Panc1 (cell line): Measurements from ENCODE around the gene HNRNPA2B1. TPM values are rescaled to one million over a fixed set of nuclear protein-coding genes. Genes with fewer than 3 reads are reported as not detected.

Experiments
- ATAC-seq: fragments of 200-7000 bp; cut with Tn5 transposase; 2 replicates; pipeline ENCODE4 v1.9.1; 2020; ENCODE audit warnings: mild to moderate bottlenecking, moderate library complexity
- BruUV-seq: library from RNA; stranded (reverse); fragments of 400-500 nt; replicated peaks from 2 replicates; lab custom pipeline; 2021; lab: Mats Ljungman, UMichigan
- CTCF ChIA-PET: fragments of 300-600 bp; sonication (Branson Sonifier 250); formaldehyde crosslinking; loops from one replicate; lab custom pipeline; 2022; ENCODE audit warnings: antibody characterized with exemption; lab: Charles Lee
- POLR2A ChIA-PET: fragments of 300-600 bp; sonication (Branson Sonifier 250); formaldehyde crosslinking; loops from one replicate; lab custom pipeline; 2022; ENCODE audit warnings: antibody characterized with exemption; lab: Charles Lee
- DNase-seq: peaks from one replicate; pipeline ENCODE4 v3.0.0-alpha.2; 2010; ENCODE audit warnings: low read depth, low spot score
- H3K27ac ChIP-seq: 2 replicates; pipeline ENCODE4 v1.5.1; 2011; ENCODE audit warnings: mild to moderate bottlenecking, low read length, inconsistent platforms
- H3K27me3 ChIP-seq: fragments of 200-500 bp; sonication (Bioruptor generic); 2 replicates; pipeline ENCODE4 v1.6.0; 2014; ENCODE audit warnings: low read length, inconsistent platforms; ENCODE audit not compliant: control insufficient read depth, insufficient read depth
- H3K36me3 ChIP-seq: fragments of 200-500 bp; sonication (Bioruptor generic); 2 replicates; pipeline ENCODE4 v1.5.1; 2014; ENCODE audit warnings: inconsistent platforms, mild to moderate bottlenecking, low read length, moderate library complexity; ENCODE audit not compliant: control insufficient read depth, insufficient read depth
- H3K4me1 ChIP-seq: 2 replicates; pipeline ENCODE4 v1.5.1; 2011; ENCODE audit warnings: inconsistent platforms, mild to moderate bottlenecking, low read length, moderate library complexity; ENCODE audit not compliant: control insufficient read depth, insufficient read depth
- H3K4me3 ChIP-seq, 2 experiments: 2 replicates each; pipeline ENCODE4 v1.5.1; 2011 to 2012; ENCODE audit warnings: low read depth in 2 of 2, low read length in 2 of 2, mild to moderate bottlenecking in 2 of 2, inconsistent platforms in 1 of 2, moderate library complexity in 1 of 2
- H3K9me3 ChIP-seq: fragments of 200-500 bp; sonication (Bioruptor generic); 2 replicates; pipeline ENCODE4 v1.5.1; 2014; ENCODE audit warnings: low read depth, mild to moderate bottlenecking, inconsistent platforms, low read length, moderate library complexity; ENCODE audit not compliant: control insufficient read depth, insufficient read depth
- POLR2AphosphoS5 ChIP-seq: IDR thresholded peaks from 2 replicates; pipeline ENCODE4 v1.6.1; 2012; ENCODE audit warnings: mild to moderate bottlenecking, low read depth, low read length, moderate library complexity
- REST ChIP-seq, 2 experiments: IDR thresholded peaks; 2 replicates each; pipeline ENCODE4 v1.6.1; 2011 to 2012; ENCODE audit warnings: low read depth in 2 of 2, control low read depth in 1 of 2, low read length in 1 of 2, mild to moderate bottlenecking in 1 of 2, moderate library complexity in 1 of 2; ENCODE audit not compliant: insufficient read depth in 1 of 2
- SIN3A ChIP-seq: IDR thresholded peaks from 2 replicates; pipeline ENCODE4 v1.6.1; 2012; ENCODE audit warnings: low read depth, mild to moderate bottlenecking, low read length, moderate library complexity, borderline replicate concordance; ENCODE audit not compliant: insufficient read depth
- TCF7L2 ChIP-seq: IDR thresholded peaks from 2 replicates; pipeline ENCODE4 v1.6.1; 2011; ENCODE audit warnings: mild to moderate bottlenecking, low read depth, low read length, inconsistent platforms
- in situ Hi-C: cut with HindIII; loops from 2 replicates; pipeline ENCODE4 v1.10.0; 2016; ENCODE audit warnings: low sequenced_read_pairs, low pct_unique_long_range_greater_than_20kb
- intact Hi-C: fragments of 100-400 bp; cut with micrococcal nuclease; formaldehyde crosslinking; loops from one replicate; pipeline ENCODE4 v1.10.0; 2022; ENCODE audit not compliant: unreplicated experiment
- total RNA-seq: library from RNA; stranded (reverse); gene quantifications from one replicate; pipeline ENCODE4 v1.2.1, GENCODE V29; 2021; ENCODE audit not compliant: unreplicated experiment
- TF ChIP-seq, protein P1 (sequence below): fragments of 450-650 bp; IDR thresholded peaks from 2 replicates; pipeline ENCODE4 v1.5.1; 2017; ENCODE audit warnings: mild to moderate bottlenecking

The HNRNPA2B1 gene
- total RNA-seq, 1 experiment from 2014 or later, result 819 TPM

GRCh38 chr7:26197153-26198115 is 3.1 kb downstream of the HNRNPA2B1 start:
- 0 out of 2 replicates have a peak, but pooled peaks have one; percentile 30 for TF ChIP-seq SIN3A
- TF ChIP-seq REST (IDR thresholded peaks at IDR 0.05; ENCODE audit: insufficient read depth in 1 of 2, low read depth in 2 of 2, low read length in 1 of 2), result no peak
- TF ChIP-seq POLR2AphosphoS5, result peak; percentile 55; the same call in 1 of the 2 replicates
- TF ChIP-seq, protein P1, sequence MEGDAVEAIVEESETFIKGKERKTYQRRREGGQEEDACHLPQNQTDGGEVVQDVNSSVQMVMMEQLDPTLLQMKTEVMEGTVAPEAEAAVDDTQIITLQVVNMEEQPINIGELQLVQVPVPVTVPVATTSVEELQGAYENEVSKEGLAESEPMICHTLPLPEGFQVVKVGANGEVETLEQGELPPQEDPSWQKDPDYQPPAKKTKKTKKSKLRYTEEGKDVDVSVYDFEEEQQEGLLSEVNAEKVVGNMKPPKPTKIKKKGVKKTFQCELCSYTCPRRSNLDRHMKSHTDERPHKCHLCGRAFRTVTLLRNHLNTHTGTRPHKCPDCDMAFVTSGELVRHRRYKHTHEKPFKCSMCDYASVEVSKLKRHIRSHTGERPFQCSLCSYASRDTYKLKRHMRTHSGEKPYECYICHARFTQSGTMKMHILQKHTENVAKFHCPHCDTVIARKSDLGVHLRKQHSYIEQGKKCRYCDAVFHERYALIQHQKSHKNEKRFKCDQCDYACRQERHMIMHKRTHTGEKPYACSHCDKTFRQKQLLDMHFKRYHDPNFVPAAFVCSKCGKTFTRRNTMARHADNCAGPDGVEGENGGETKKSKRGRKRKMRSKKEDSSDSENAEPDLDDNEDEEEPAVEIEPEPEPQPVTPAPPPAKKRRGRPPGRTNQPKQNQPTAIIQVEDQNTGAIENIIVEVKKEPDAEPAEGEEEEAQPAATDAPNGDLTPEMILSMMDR, result no peak
- Histone ChIP-seq H3K9me3 (no peaks in the 10 kb centered on the region), H3K27ac (peak overlapping the region; percentile 100), H3K36me3 (peaks cover 61% of the 10 kb centered on the region), H3K4me3 (peak overlapping the region; percentile 97 to 98), H3K4me1 (peaks cover 48% of the 10 kb centered on the region), H3K27me3 (no peaks in the 10 kb centered on the region)
- POLR2A ChIA-PET, result interaction anchor here (0.6 to 1.1 kb wide), 3 partner anchors 10 to 1218 kb away, joined by 3 to 4 read pairs (median 3); no protein-coding TSS in a partner anchor
- TSS peak; percentile 56 for BruUV-seq
- no peak for ATAC-seq
- no peak for DNase-seq
- in situ Hi-C loops (no loop called here), intact Hi-C loops (no loop called here)
- CTCF ChIA-PET, result interaction anchor here (0.7 to 1.3 kb wide), 2 partner anchors 10 to 23 kb away, joined by 3 to 4 read pairs; no protein-coding TSS in a partner anchor

- no TSS peak for BruUV-seq
- in situ Hi-C loops (no loop called here), intact Hi-C loops (no loop called here)
- Histone ChIP-seq H3K9me3 (no peaks in the 10 kb centered on the region), H3K4me1 (peaks cover 62% of the 10 kb centered on the region), H3K4me3 (peak overlapping the region; percentile 97 to 98), H3K27me3 (no peaks in the 10 kb centered on the region), H3K27ac (peak overlapping the region; percentile 100), H3K36me3 (peaks cover 75% of the 10 kb centered on the region)
- DNase-seq (no peak), ATAC-seq (no peak)
- TF ChIP-seq, protein P1, result no peak
- TF ChIP-seq POLR2AphosphoS5, result no peak; the same call in 1 of the 2 replicates
- TF ChIP-seq TCF7L2, result no peak
- TF ChIP-seq REST (IDR thresholded peaks at IDR 0.05; ENCODE audit: insufficient read depth in 1 of 2, low read depth in 2 of 2, low read length in 1 of 2), result no peak
- no peak for TF ChIP-seq SIN3A
- ChIA-PET POLR2A (interaction anchor here (0.6 kb wide), 1 partner anchor 89 kb away, joined by 3 read pairs; no protein-coding TSS in a partner anchor), CTCF (no interaction called here)
Observed at GRCh38 chr7:26195867-26196657, 4.5 kb downstream of the HNRNPA2B1 start.
